Upper lobe of left lung (tissue), 6 donors: Measurements from ENCODE around the gene FBLN5. TPM values are rescaled to one million over a fixed set of nuclear protein-coding genes. Genes with fewer than 3 reads are reported as not detected.
A peak's percentile ranks its signal among the peaks of the same experiment; 100 is the strongest.

Experiments
- ATAC-seq, 2 donors: fragments of 200-7000 bp; cut with Tn5 transposase; one replicate each; pipeline ENCODE4 v1.9.1; 2022; ENCODE audit warnings: mild to moderate bottlenecking in 2 of 2, moderate library complexity in 2 of 2; ENCODE audit not compliant: low FRiP score in 2 of 2
- DNase-seq, 2 donors: peaks; one replicate each; pipeline ENCODE4 v3.0.0-alpha.2; 2019 to 2020
- H3K27ac ChIP-seq, 4 donors: fragments of 200-600 bp; sonication (generic); one replicate each; pipeline ENCODE4 v1.5.1; 2016 to 2019
- H3K27me3 ChIP-seq, 4 donors: fragments of 200-600 bp; sonication (generic); one replicate each; pipeline ENCODE4 v1.5.1; 2017 to 2019
- H3K36me3 ChIP-seq, 4 donors: fragments of 200-600 bp; sonication (generic); one replicate each; pipeline ENCODE4 v1.5.1; 2016 to 2019
- H3K4me1 ChIP-seq, 4 donors: fragments of 200-600 bp; sonication (generic); one replicate each; pipeline ENCODE4 v1.5.1; 2018 to 2019
- H3K4me3 ChIP-seq, 4 donors: fragments of 200-600 bp; sonication (generic); one replicate each; pipeline ENCODE4 v1.5.1; 2017 to 2019; ENCODE audit warnings: mild to moderate bottlenecking in 2 of 4, moderate library complexity in 1 of 4
- H3K9me3 ChIP-seq, 4 donors: fragments of 200-600 bp; sonication (generic); one replicate each; pipeline ENCODE4 v1.5.1; 2018 to 2019
- EP300 ChIP-seq, 4 donors: sonication (generic); formaldehyde crosslinking; IDR thresholded peaks; one replicate each; pipeline ENCODE4 v1.5.1; 2017; ENCODE audit warnings: antibody characterized with exemption in 4 of 4, control low read depth in 2 of 4
- POLR2A ChIP-seq, 4 donors: fragments of 450-650 bp; IDR thresholded peaks; one replicate each; pipeline ENCODE4 v1.5.1; 2016 to 2017; ENCODE audit warnings: antibody characterized with exemption in 4 of 4, mild to moderate bottlenecking in 2 of 4
- POLR2AphosphoS5 ChIP-seq, 2 donors: sonication (generic); formaldehyde crosslinking; IDR thresholded peaks; one replicate each; pipeline ENCODE4 v1.5.1; 2017; ENCODE audit warnings: antibody characterized with exemption in 2 of 2
- WGBS, 2 donors: methylation state at CpG; one replicate each; pipeline ENCODE4 v1.1.5; 2017 to 2018; 5-methylcytosine and 5-hydroxymethylcytosine counted together
- total RNA-seq, 6 donors: library from RNA; depleted of rRNA in 4 of 6; stranded (reverse); fragments of >200 nt in 4 of 6; gene quantifications; one replicate each; pipeline versions ENCODE4 v1.1.0 to v1.2.1, GENCODE V29; 2016 to 2021
- TF ChIP-seq, protein P1 (sequence below), 6 experiments: fragments of 450-650 bp in 4 of 6; fragments of 200-600 bp in 2 of 6; sonication (generic) in 2 of 6; IDR thresholded peaks; one replicate each; pipeline ENCODE4 v1.5.1; 2016 to 2019; ENCODE audit warnings: antibody characterized with exemption in 6 of 6
- donor health status: DM: no; HTN: no; CAD: no; lungs with moderate emphysema.
- donor health status: DM: no; HTN: yes; CAD: no; lungs with severe emphysema.

FBLN5 gene
- total RNA-seq, 6 donors from 2014 or later: 53.8 to 196 (median 133) TPM

DNA sequence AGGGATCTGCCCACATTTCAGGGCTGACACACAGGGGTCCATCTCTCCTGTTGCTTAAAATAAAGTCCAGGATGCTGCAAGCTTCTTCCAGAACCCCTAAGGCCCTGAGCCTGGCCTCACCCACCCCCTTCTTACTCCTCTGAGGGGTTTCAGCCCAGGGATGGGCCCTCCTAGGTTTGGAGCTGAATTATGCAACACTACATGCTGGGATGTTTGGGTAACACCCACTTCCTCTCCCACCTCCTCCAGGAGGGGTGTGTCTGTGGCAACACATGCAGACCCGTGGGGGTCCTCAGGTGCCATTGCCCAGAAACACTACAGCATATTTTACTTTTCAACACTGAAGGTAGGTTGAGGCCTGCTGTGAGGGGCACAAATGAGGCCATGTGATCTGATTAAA lies 5.4 kb downstream of the FBLN5 start:
- ATAC-seq: no peak
- WGBS, 2 donors: 6% methylated on average over 1 of the region's 1 CpG; no CpG with 5 or more reads in 1 of the 2 donors
- no peak overlapping the region for H3K27ac ChIP-seq
- DNase-seq: no peak
- no peaks in the 10 kb centered on the region for H3K27me3 ChIP-seq
- TF ChIP-seq POLR2A (IDR thresholded peaks at IDR 0.05) (no peak), EP300 (IDR thresholded peaks at IDR 0.05) (no peak)
- no peak overlapping the region for H3K4me3 ChIP-seq
- H3K4me1 ChIP-seq: peaks cover 6 to 16% (median 10%) of the 10 kb centered on the region in 4 donors
- no peaks in the 10 kb centered on the region for H3K9me3 ChIP-seq
- H3K36me3 ChIP-seq: peaks cover 0 to 15% (median 4%) of the 10 kb centered on the region in 4 donors

DNA sequence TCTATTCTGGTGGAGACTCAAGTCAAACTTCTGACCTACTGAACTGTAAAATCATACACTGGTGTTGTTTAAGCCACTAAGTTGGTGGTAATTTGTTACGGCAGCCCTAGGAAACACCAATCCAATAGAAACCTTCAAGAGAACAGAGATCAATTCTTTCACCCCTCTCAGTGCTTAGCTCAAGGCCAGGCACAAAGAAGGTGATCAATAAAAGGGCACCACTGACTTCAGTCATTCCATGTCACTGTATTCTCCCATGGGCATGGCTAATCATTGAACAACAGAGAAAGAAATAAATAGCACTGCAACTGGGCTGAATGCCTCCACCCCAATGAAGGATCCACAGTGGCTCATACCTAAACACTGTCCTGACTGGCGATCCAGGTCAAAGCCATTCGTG lies 7.3 kb downstream of the FBLN5 start:
- TF ChIP-seq POLR2AphosphoS5 (IDR thresholded peaks at IDR 0.05) (no peak), EP300 (IDR thresholded peaks at IDR 0.05) (no peak)
- WGBS, 2 donors: 90 to 96% methylated on average over 3 of the region's 3 CpGs
- no peak for ATAC-seq

DNA sequence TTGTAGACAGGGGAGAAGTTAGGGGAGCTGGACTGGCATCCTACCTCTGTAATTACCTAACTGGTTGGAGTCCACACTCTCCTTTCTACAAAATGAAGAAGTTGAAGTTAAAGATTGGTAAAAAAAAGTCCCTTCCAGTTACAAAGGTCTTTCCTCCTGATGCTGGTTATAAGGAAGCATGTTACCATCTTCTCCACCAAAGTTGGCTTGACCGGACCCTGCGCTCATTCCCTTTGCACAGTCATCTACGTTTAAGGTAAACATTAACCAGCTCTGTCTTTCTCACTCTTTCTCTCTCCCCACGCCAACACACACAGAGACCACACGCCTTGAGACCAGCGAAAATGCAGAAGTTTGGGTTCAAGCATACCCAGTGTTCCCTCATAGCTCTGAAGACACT lies 11.9 kb downstream of the FBLN5 start:
- H3K27ac ChIP-seq: no peak overlapping the region
- ATAC-seq: no peak
- no peaks in the 10 kb centered on the region for H3K4me1 ChIP-seq
- 91% methylated on average over 6 of the region's 6 CpGs for WGBS, 2 donors
- no peak overlapping the region for H3K4me3 ChIP-seq
- peaks cover 0 to 30% (median 7%) of the 10 kb centered on the region in 4 donors for H3K36me3 ChIP-seq
- TF ChIP-seq EP300 (IDR thresholded peaks at IDR 0.05): no peak
- no peak for TF ChIP-seq POLR2A (IDR thresholded peaks at IDR 0.05)
- TF ChIP-seq, protein P1, sequence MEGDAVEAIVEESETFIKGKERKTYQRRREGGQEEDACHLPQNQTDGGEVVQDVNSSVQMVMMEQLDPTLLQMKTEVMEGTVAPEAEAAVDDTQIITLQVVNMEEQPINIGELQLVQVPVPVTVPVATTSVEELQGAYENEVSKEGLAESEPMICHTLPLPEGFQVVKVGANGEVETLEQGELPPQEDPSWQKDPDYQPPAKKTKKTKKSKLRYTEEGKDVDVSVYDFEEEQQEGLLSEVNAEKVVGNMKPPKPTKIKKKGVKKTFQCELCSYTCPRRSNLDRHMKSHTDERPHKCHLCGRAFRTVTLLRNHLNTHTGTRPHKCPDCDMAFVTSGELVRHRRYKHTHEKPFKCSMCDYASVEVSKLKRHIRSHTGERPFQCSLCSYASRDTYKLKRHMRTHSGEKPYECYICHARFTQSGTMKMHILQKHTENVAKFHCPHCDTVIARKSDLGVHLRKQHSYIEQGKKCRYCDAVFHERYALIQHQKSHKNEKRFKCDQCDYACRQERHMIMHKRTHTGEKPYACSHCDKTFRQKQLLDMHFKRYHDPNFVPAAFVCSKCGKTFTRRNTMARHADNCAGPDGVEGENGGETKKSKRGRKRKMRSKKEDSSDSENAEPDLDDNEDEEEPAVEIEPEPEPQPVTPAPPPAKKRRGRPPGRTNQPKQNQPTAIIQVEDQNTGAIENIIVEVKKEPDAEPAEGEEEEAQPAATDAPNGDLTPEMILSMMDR (IDR thresholded peaks at IDR 0.05): no peak
- no peak for TF ChIP-seq POLR2AphosphoS5 (IDR thresholded peaks at IDR 0.05)
- no peaks in the 10 kb centered on the region for H3K9me3 ChIP-seq
- H3K27me3 ChIP-seq: no peaks in the 10 kb centered on the region
- no peak for DNase-seq

More for the DNA sequence above, 7.3 kb downstream of the FBLN5 start:
- Histone ChIP-seq H3K9me3 (no peaks in the 10 kb centered on the region), H3K36me3 (peaks cover 0 to 30% (median 4%) of the 10 kb centered on the region in 4 donors), H3K27ac (no peak overlapping the region), H3K4me3 (no peak overlapping the region), H3K27me3 (no peaks in the 10 kb centered on the region), H3K4me1 (no peaks in the 10 kb centered on the region)
- no peak for DNase-seq

DNA sequence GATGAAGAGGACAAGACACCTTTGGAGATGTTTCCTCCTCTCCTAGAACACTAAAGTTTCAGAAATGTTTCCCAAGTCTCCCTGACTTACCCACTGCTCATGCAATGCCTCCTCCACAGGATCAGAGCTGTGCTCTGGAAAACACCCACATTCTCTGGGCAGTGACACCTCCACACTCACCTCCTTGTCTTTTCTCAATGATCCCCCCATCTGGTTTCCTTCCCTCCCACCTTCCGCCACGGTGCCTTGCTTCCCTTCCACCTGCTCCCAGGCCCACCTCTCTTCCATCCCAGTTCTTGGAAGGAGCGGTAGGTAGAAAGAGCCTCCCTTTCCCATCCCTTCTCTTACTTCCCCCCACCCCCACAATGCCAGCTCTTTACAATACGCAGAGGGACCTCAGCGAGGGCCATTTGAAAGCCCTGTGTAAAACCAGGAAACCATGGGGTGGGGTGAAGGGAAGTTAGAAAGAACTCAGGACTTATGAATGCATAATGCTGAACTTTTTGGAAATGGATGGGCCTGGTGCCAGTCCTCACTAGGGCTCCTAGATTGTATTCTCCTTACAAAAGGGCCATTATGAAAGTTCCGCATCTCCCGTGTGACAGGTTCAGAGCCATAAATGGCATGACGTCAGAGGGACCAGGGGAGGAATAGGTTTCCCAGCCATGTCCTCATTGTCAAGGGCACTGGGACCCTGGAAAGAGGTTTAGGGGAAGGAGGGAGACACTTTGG lies 12.8 kb downstream of the FBLN5 start:
- Histone ChIP-seq H3K4me1 (no peaks in the 10 kb centered on the region), H3K9me3 (no peaks in the 10 kb centered on the region), H3K36me3 (peaks cover 0 to 24% (median 4%) of the 10 kb centered on the region in 4 donors), H3K27ac (no peak overlapping the region), H3K4me3 (no peak overlapping the region), H3K27me3 (no peaks in the 10 kb centered on the region)
- DNase-seq (no peak), ATAC-seq (peak in 1 of 2 donors; percentile 9)
- TF ChIP-seq EP300 (IDR thresholded peaks at IDR 0.05) (no peak), POLR2A (IDR thresholded peaks at IDR 0.05) (no peak), POLR2AphosphoS5 (IDR thresholded peaks at IDR 0.05) (no peak)
- TF ChIP-seq, protein P1 (IDR thresholded peaks at IDR 0.05): no peak
- 72 to 81% methylated on average over 8 of the region's 8 CpGs for WGBS, 2 donors

DNA sequence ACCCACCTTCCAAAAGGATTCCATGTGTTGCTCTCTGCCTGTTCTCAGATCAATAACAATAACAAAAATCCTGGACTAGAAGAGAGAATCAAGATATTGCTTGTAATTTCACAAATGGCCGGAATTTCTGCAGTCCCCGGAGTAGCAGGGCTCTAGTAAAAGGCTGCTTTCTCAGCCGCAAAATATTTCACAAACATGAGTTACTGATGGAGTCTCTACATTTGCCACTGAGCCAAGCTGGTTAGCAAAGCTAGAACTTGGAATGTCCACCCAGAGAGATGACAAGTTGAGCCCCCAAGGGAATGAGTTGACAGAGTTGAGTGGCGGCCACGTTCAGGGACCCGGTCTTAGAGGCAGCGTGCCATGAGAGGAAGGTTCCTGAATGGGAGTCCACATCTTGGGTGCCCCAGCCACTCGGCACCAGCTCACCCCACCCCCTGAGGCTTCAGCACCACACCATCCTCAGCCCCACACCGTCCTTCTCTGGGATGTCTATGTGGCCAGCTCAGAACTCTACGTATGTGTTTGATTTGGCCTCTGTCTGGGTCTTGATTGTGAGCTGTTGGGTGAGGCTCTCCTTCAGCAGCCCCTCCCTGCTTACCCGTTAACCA lies 15.9 kb downstream of the FBLN5 start:
- ATAC-seq (no peak), DNase-seq (no peak)
- H3K4me1 ChIP-seq: peaks cover 0 to under 1% (median 0%) of the 10 kb centered on the region in 4 donors
- H3K27ac ChIP-seq: no peak overlapping the region
- H3K27me3 ChIP-seq: no peaks in the 10 kb centered on the region
- H3K36me3 ChIP-seq: peaks cover 0 to 17% (median 3%) of the 10 kb centered on the region in 4 donors
- TF ChIP-seq POLR2A (IDR thresholded peaks at IDR 0.05): no peak
- TF ChIP-seq, protein P1 (IDR thresholded peaks at IDR 0.05): no peak
- no peak for TF ChIP-seq EP300 (IDR thresholded peaks at IDR 0.05)
- TF ChIP-seq POLR2AphosphoS5 (IDR thresholded peaks at IDR 0.05): no peak
- H3K4me3 ChIP-seq: no peak overlapping the region
- no peaks in the 10 kb centered on the region for H3K9me3 ChIP-seq
- 82 to 87% methylated on average over 8 to 11 of the region's 11 CpGs for WGBS, 2 donors
